SK-N-SH treated with all-trans-retinoic acid at 6 μM for 48 hours (cell line): ENCODE results near the gene GNPTAB.

Source experiments
- ATAC-seq: fragments of 200-7000 bp; cut with Tn5 transposase; 3 replicates; pipeline ENCODE4 v1.9.1; 2020; ENCODE audit warnings: mild to moderate bottlenecking, moderate library complexity
- ARNTL ChIP-seq: fragments of 450-650 bp; formaldehyde crosslinking; IDR thresholded peaks from 2 replicates; pipeline ENCODE4 v1.5.0; 2020; ENCODE audit warnings: low read depth, mild to moderate bottlenecking, moderate library complexity, borderline replicate concordance
- BACH2 ChIP-seq: fragments of 250-450 bp; sonication (Bioruptor Pico); IDR thresholded peaks from 2 replicates; pipeline ENCODE4 v1.9.0; 2021; ENCODE audit warnings: mild to moderate bottlenecking, borderline replicate concordance
- CREB5 ChIP-seq: fragments of 250-450 bp; sonication (Bioruptor Pico); IDR thresholded peaks from 2 replicates; pipeline ENCODE4 v1.5.1; 2020; ENCODE audit warnings: low read depth, mild to moderate bottlenecking, moderate library complexity
- ESRRG ChIP-seq: fragments of 250-450 bp; sonication (Bioruptor Pico); IDR thresholded peaks from 2 replicates; pipeline ENCODE4 v1.6.1; 2021; ENCODE audit warnings: mild to moderate bottlenecking
- GLIS3 ChIP-seq: fragments of 250-450 bp; sonication (Bioruptor Pico); IDR thresholded peaks from 2 replicates; pipeline ENCODE4 v1.5.0; 2020; ENCODE audit warnings: mild to moderate bottlenecking, moderate library complexity
- OSR1 ChIP-seq: fragments of 250-450 bp; sonication (Bioruptor Pico); IDR thresholded peaks from 2 replicates; pipeline ENCODE4 v1.8.0; 2022; ENCODE audit warnings: moderate library complexity, mild to moderate bottlenecking, inconsistent platforms
- PPARA ChIP-seq: fragments of 250-450 bp; sonication (Bioruptor Pico); IDR thresholded peaks from 2 replicates; pipeline ENCODE4 v1.5.0; 2020; ENCODE audit warnings: mild to moderate bottlenecking, borderline replicate concordance
- RARB ChIP-seq: fragments of 250-450 bp; sonication (Bioruptor Pico); IDR thresholded peaks from 2 replicates; pipeline ENCODE4 v1.8.0; 2021; ENCODE audit warnings: mild to moderate bottlenecking, moderate library complexity
- SNAI2 ChIP-seq: fragments of 250-450 bp; sonication (Bioruptor Pico); IDR thresholded peaks from 2 replicates; pipeline ENCODE4 v1.5.0; 2020; ENCODE audit warnings: mild to moderate bottlenecking, moderate library complexity
- TCF4 ChIP-seq: fragments of 250-450 bp; sonication (Bioruptor Pico); IDR thresholded peaks from 2 replicates; pipeline ENCODE4 v1.8.0; 2021; ENCODE audit warnings: mild to moderate bottlenecking, moderate library complexity, borderline replicate concordance
- ZC3H10 ChIP-seq: fragments of 250-450 bp; sonication (Bioruptor Pico); IDR thresholded peaks from 2 replicates; pipeline ENCODE4 v1.5.1; 2021; ENCODE audit warnings: mild to moderate bottlenecking, moderate library complexity
- ZFP3 ChIP-seq: fragments of 250-450 bp; sonication (Bioruptor Pico); IDR thresholded peaks from 2 replicates; pipeline ENCODE4 v1.5.0; 2020; ENCODE audit warnings: mild to moderate bottlenecking, moderate library complexity
- ZFP30 ChIP-seq: fragments of 450-650 bp; formaldehyde crosslinking; IDR thresholded peaks from 2 replicates; pipeline ENCODE4 v1.5.0; 2022; ENCODE audit warnings: mild to moderate bottlenecking, moderate library complexity
- ZNF565 ChIP-seq: fragments of 450-650 bp; formaldehyde crosslinking; conservative IDR thresholded peaks from 2 replicates; pipeline ENCODE4 v1.5.0; 2020; ENCODE audit warnings: low read depth, mild to moderate bottlenecking, moderate library complexity
- ZNF70 ChIP-seq: fragments of 450-650 bp; formaldehyde crosslinking; IDR thresholded peaks from 2 replicates; pipeline ENCODE4 v1.5.0; 2020; ENCODE audit warnings: mild to moderate bottlenecking, moderate library complexity
- ZNF8 ChIP-seq: fragments of 450-650 bp; formaldehyde crosslinking; IDR thresholded peaks from 2 replicates; pipeline ENCODE4 v1.5.0; 2020; ENCODE audit warnings: mild to moderate bottlenecking, moderate library complexity
- TF ChIP-seq, protein P1 (sequence below): fragments of 250-450 bp; sonication (Bioruptor Pico); IDR thresholded peaks from 2 replicates; pipeline ENCODE4 v1.8.0; 2021; ENCODE audit warnings: low read depth, mild to moderate bottlenecking, moderate library complexity, borderline replicate concordance
- TF ChIP-seq, protein P2 (sequence below): fragments of 250-450 bp; sonication (Bioruptor Pico); IDR thresholded peaks from 2 replicates; pipeline ENCODE4 v1.8.0; 2020; ENCODE audit warnings: mild to moderate bottlenecking, moderate library complexity, borderline replicate concordance
- TF ChIP-seq, protein P3 (sequence below): fragments of 250-450 bp; sonication (Bioruptor Pico); IDR thresholded peaks from 2 replicates; pipeline ENCODE4 v1.5.1; 2021; ENCODE audit warnings: mild to moderate bottlenecking, moderate library complexity

Gene GNPTAB

DNA sequence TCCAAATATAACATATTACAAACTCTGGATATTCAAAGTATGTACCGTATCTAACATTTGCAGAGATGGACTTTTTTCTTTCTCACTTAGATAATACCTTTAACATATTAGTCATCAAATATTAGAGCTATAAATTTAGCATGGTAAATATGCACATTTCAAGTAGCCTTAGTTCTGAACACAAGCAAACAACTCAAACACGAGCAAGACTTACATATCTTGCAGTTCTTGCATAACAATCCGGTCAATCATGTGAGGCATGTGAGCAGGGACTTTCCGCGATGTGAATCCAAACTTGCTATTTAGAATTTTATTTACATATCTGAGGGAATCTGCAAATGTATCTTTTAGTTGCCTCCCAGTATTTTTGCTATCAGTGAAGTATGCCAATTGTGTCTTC lies 69.4 kb downstream of the GNPTAB start:
- ATAC-seq, result no peak
- TF ChIP-seq ZNF565 (no peak), ZNF8 (CRISPR knock-in tag) (no peak)

DNA sequence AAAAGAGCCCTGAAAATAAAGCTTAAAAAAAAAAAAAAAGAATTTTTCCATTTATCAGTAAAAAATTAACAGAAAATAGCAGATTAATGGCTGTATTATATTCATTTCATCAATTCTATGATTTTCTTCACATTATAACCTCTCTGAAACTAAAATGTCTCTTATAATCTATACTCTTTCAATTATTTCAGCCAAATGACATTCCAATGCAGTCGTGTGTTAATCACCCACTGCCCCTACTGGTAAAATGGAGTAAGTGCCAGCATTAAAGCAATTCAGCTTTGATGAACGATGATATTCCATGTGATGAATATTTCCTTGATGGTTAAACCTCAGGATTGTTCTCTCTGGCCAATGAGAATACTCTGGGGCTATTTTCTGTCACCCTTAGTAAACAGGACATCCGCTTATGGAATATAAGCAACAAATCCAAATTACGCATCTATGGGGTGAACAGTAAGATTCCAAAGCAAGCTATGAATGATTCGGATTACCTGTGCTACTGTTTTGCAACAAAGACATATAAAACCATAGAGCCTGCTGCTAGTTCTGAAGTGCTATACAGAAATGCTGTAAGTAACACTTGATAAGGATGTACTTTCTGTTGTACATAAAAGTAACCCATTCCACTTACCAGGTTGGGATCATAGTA lies 71.2 kb downstream of the GNPTAB start:
- TF ChIP-seq, protein P1, sequence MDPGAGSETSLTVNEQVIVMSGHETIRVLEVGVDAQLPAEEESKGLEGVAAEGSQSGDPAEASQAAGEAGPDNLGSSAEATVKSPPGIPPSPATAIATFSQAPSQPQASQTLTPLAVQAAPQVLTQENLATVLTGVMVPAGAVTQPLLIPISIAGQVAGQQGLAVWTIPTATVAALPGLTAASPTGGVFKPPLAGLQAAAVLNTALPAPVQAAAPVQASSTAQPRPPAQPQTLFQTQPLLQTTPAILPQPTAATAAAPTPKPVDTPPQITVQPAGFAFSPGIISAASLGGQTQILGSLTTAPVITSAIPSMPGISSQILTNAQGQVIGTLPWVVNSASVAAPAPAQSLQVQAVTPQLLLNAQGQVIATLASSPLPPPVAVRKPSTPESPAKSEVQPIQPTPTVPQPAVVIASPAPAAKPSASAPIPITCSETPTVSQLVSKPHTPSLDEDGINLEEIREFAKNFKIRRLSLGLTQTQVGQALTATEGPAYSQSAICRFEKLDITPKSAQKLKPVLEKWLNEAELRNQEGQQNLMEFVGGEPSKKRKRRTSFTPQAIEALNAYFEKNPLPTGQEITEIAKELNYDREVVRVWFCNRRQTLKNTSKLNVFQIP (CRISPR knock-in tag), result no peak
- ATAC-seq, result peak; percentile 81

- no peak for ATAC-seq
- TF ChIP-seq SNAI2 (CRISPR knock-in tag) (no peak), ZNF8 (CRISPR knock-in tag) (no peak), TCF4 (CRISPR knock-in tag) (no peak), ZNF70 (CRISPR knock-in tag) (no peak)
- TF ChIP-seq, protein P1 (CRISPR knock-in tag), result no peak
- TF ChIP-seq, protein P2, sequence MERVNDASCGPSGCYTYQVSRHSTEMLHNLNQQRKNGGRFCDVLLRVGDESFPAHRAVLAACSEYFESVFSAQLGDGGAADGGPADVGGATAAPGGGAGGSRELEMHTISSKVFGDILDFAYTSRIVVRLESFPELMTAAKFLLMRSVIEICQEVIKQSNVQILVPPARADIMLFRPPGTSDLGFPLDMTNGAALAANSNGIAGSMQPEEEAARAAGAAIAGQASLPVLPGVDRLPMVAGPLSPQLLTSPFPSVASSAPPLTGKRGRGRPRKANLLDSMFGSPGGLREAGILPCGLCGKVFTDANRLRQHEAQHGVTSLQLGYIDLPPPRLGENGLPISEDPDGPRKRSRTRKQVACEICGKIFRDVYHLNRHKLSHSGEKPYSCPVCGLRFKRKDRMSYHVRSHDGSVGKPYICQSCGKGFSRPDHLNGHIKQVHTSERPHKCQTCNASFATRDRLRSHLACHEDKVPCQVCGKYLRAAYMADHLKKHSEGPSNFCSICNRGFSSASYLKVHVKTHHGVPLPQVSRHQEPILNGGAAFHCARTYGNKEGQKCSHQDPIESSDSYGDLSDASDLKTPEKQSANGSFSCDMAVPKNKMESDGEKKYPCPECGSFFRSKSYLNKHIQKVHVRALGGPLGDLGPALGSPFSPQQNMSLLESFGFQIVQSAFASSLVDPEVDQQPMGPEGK (CRISPR knock-in tag), result no peak
- TF ChIP-seq, protein P3, sequence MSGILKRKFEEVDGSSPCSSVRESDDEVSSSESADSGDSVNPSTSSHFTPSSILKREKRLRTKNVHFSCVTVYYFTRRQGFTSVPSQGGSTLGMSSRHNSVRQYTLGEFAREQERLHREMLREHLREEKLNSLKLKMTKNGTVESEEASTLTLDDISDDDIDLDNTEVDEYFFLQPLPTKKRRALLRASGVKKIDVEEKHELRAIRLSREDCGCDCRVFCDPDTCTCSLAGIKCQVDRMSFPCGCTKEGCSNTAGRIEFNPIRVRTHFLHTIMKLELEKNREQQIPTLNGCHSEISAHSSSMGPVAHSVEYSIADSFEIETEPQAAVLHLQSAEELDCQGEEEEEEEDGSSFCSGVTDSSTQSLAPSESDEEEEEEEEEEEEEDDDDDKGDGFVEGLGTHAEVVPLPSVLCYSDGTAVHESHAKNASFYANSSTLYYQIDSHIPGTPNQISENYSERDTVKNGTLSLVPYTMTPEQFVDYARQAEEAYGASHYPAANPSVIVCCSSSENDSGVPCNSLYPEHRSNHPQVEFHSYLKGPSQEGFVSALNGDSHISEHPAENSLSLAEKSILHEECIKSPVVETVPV (CRISPR knock-in tag), result no peak
Measured at GRCh38 chr12:101750152-101750551, 80.6 kb downstream of the GNPTAB start.

DNA sequence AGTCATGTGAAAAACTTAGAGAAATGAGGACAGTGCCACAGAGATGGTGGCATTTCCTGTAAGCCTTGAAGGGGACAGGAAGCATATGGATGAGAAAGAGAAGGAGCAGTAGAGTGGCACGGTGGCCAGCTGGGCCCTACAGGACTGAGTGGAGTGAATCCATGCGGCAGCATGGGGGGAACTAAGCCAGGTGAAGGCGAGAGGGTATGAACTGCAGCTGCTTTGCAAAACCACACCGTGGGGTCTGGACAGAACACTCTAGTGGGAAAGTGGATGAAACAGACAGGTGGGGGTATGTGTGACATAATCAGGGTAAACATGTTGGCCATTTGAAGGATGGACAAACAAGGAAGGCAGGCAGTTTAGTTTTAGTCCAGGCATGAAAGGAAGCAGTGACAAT lies 81.1 kb downstream of the GNPTAB start:
- TF ChIP-seq PPARA (CRISPR knock-in tag) (no peak), CREB5 (no peak), ARNTL (CRISPR knock-in tag) (no peak), ZNF70 (CRISPR knock-in tag) (no peak), ZFP30 (CRISPR knock-in tag) (no peak), ZFP3 (CRISPR knock-in tag) (no peak), ESRRG (CRISPR knock-in tag) (no peak), GLIS3 (CRISPR knock-in tag) (no peak), ZC3H10 (CRISPR knock-in tag) (no peak), OSR1 (CRISPR knock-in tag) (no peak), BACH2 (CRISPR knock-in tag) (no peak), RARB (no peak), ZNF8 (CRISPR knock-in tag) (no peak)
- TF ChIP-seq, protein P3 (CRISPR knock-in tag), result no peak
- TF ChIP-seq, protein P1 (CRISPR knock-in tag), result no peak
- TF ChIP-seq, protein P2 (CRISPR knock-in tag), result no peak
- TF ChIP-seq, all 23 proteins: peak for 0
- ATAC-seq, result no peak
